Measurements from ENCODE around the gene ATP8B3. TPM values are rescaled to one million over a fixed set of nuclear protein-coding genes. Genes with fewer than 3 reads are reported as not detected.

Gene ATP8B3
- total and polyA plus RNA-seq, 10 of the 15 experiments (the other 5 are each of a cell fraction or from before 2014, with no cell fraction given): 0.13 to 1.7 (median 0.52) TPM

- TF ChIP-seq NR2C1 (IDR thresholded peaks at IDR 0.05) (peak; percentile 63), EZH2 (IDR thresholded peaks at IDR 0.05; ENCODE audit: borderline replicate concordance, control insufficient read depth, low read depth, low read length) (no peak), GATAD2B (conservative IDR thresholded peaks at IDR 0.05; ENCODE audit: low read depth) (peak; percentile 69), SKIL (IDR thresholded peaks at IDR 0.05; ENCODE audit: low read depth, poor library complexity, severe bottlenecking) (no peak), USF2 (IDR thresholded peaks at IDR 0.05; ENCODE audit: borderline replicate concordance, low read depth, low read length) (no peak), ATF3 (IDR thresholded peaks at IDR 0.05; ENCODE audit: borderline replicate concordance, extremely low read depth, low read depth, low read length) (no peak), EGR1 (IDR thresholded peaks at IDR 0.05; ENCODE audit: borderline replicate concordance in 1 of 2, low read depth in 2 of 2, low read length in 2 of 2) (no peak), IKZF2 (IDR thresholded peaks at IDR 0.05) (no peak), MYC (IDR thresholded peaks at IDR 0.05; ENCODE audit: insufficient read depth, insufficient read length, insufficient replicate concordance, low read length, severe bottlenecking) (peak; percentile 80), SPI1 (IDR thresholded peaks at IDR 0.05; ENCODE audit: borderline replicate concordance, insufficient read depth, low read depth, low read length) (no peak), ATF2 (IDR thresholded peaks at IDR 0.05; ENCODE audit: low read length) (no peak), FOS (IDR thresholded peaks at IDR 0.05; ENCODE audit: borderline replicate concordance, extremely low read depth, insufficient read length) (no peak), HDGF (IDR thresholded peaks at IDR 0.05) (no peak), PAX8 (IDR thresholded peaks at IDR 0.05) (no peak), SREBF2 (IDR thresholded peaks at IDR 0.05; ENCODE audit: low read length) (no peak), FOXM1 (IDR thresholded peaks at IDR 0.05; ENCODE audit: low read depth, low read length) (peak; percentile 61; the same call in 1 of the 2 replicates), TARDBP (IDR thresholded peaks at IDR 0.05; ENCODE audit: borderline replicate concordance) (no peak), CHD1 (IDR thresholded peaks at IDR 0.05; ENCODE audit: low read depth, low read length) (no peak), NRF1 (conservative IDR thresholded peaks at IDR 0.05; ENCODE audit: low read depth, low read length) (no peak), SREBF1 (IDR thresholded peaks at IDR 0.05; ENCODE audit: low read length) (no peak; the same call in 1 of the 2 replicates), IRF4 (IDR thresholded peaks at IDR 0.05; ENCODE audit: low read depth, low read length) (no peak), YBX1 (IDR thresholded peaks at IDR 0.05) (no peak), KDM1A (IDR thresholded peaks at IDR 0.05; ENCODE audit: borderline replicate concordance) (no peak), NBN (IDR thresholded peaks at IDR 0.05) (0 out of 2 replicates have a peak, but pooled peaks have one; percentile 53), NFIC (IDR thresholded peaks at IDR 0.05; ENCODE audit: low read depth, low read length) (no peak)
These were observed 36.5 kb upstream of the ATP8B3 start, which contains the start of gene REXO1 (continued) for GRCh38 chr19:1848399-1849131.

All from GM12878 (cell line).